IMR-90 (cell line): ENCODE results near the gene CLDN7. TPM values are rescaled to one million over a fixed set of nuclear protein-coding genes. Genes with fewer than 3 reads are reported as not detected.

Experiments used
- ATAC-seq: fragments of 200-7000 bp; cut with Tn5 transposase; 2 replicates; pipeline ENCODE4 v1.9.1; 2020; ENCODE audit warnings: low read depth, mild to moderate bottlenecking, moderate library complexity
- BruUV-seq: library from RNA; stranded (reverse); fragments of 400-500 nt; replicated peaks from 2 replicates; lab custom pipeline; 2021; lab: Mats Ljungman, UMichigan
- CTCF ChIA-PET: fragments of 300-600 bp; formaldehyde crosslinking; extraction: SDS; loops from one replicate; lab custom pipeline; 2021; ENCODE audit warnings: antibody characterized with exemption; lab: Yijun Ruan, JAX
- POLR2A ChIA-PET: fragments of 300-600 bp; sonication (Branson Sonifier 250); formaldehyde crosslinking; loops from one replicate; lab custom pipeline; 2022; ENCODE audit warnings: antibody characterized with exemption; ENCODE audit not compliant: unreplicated experiment; lab: Charles Lee
- DNase-seq: peaks from one replicate; pipeline ENCODE4 v3.0.0; 2013
- H2AFZ ChIP-seq: replicated peaks from 2 replicates; pipeline ENCODE3; 2013; ENCODE audit warnings: low read length, mild to moderate bottlenecking; ENCODE audit not compliant: poor library complexity
- H2AK5ac ChIP-seq: 2 replicates; pipeline ENCODE4 v1.6.1; 2013; ENCODE audit warnings: low read depth, low read length, inconsistent platforms
- H2AK9ac ChIP-seq: replicated peaks from 2 replicates; pipeline ENCODE3; 2013; ENCODE audit warnings: mild to moderate bottlenecking, low read depth, low read length, moderate library complexity; ENCODE audit not compliant: poor library complexity
- H2BK120ac ChIP-seq: 2 replicates; pipeline ENCODE4 v1.6.1; 2013; ENCODE audit warnings: low read depth, low read length, inconsistent platforms
- H2BK15ac ChIP-seq: 3 replicates; pipeline ENCODE4 v1.6.1; 2013; ENCODE audit warnings: low read depth, low read length, inconsistent platforms
- H2BK20ac ChIP-seq: 2 replicates; pipeline ENCODE4 v1.6.1; 2013; ENCODE audit warnings: low read depth, mild to moderate bottlenecking, inconsistent platforms, low read length, moderate library complexity
- H2BK5ac ChIP-seq: 2 replicates; pipeline ENCODE4 v1.6.1; 2013; ENCODE audit warnings: mild to moderate bottlenecking, low read depth, low read length, inconsistent platforms; ENCODE audit not compliant: poor library complexity, severe bottlenecking
- H3K14ac ChIP-seq: replicated peaks from 2 replicates; pipeline ENCODE4 v1.6.1; 2013; ENCODE audit warnings: low read depth, low read length, inconsistent platforms
- H3K18ac ChIP-seq: 2 replicates; pipeline ENCODE4 v1.6.1; 2013; ENCODE audit warnings: low read depth, low read length, control low read depth
- H3K23ac ChIP-seq: 2 replicates; pipeline ENCODE4 v1.6.1; 2013; ENCODE audit warnings: low read depth, low read length, inconsistent platforms
- H3K27ac ChIP-seq: 2 replicates; pipeline ENCODE4 v1.5.1; 2013; ENCODE audit warnings: mild to moderate bottlenecking, control low read depth, low read length; ENCODE audit not compliant: insufficient read depth
- H3K27me3 ChIP-seq: 2 replicates; pipeline ENCODE4 v1.6.1; 2013; ENCODE audit warnings: low read length; ENCODE audit not compliant: control insufficient read depth, insufficient read depth
- H3K36me3 ChIP-seq: 2 replicates; pipeline ENCODE4 v1.6.1; 2013; ENCODE audit warnings: low read length, mixed read lengths; ENCODE audit not compliant: control insufficient read depth, insufficient read depth
- H3K4ac ChIP-seq: 2 replicates; pipeline ENCODE4 v1.6.1; 2013; ENCODE audit warnings: low read depth, low read length, inconsistent platforms
- H3K4me1 ChIP-seq: 2 replicates; pipeline ENCODE4 v1.6.1; 2013; ENCODE audit warnings: low read length, mixed read lengths; ENCODE audit not compliant: control insufficient read depth, insufficient read depth
- H3K4me2 ChIP-seq: 2 replicates; pipeline ENCODE4 v1.6.1; 2013; ENCODE audit warnings: low read depth, mild to moderate bottlenecking, control low read depth, low read length, moderate library complexity
- H3K4me3 ChIP-seq: 2 replicates; pipeline ENCODE4 v1.5.1; 2013; ENCODE audit warnings: low read depth, mild to moderate bottlenecking, control low read depth, low read length, moderate library complexity; ENCODE audit not compliant: insufficient read depth
- H3K56ac ChIP-seq: 2 replicates; pipeline ENCODE4 v1.6.1; 2013; ENCODE audit warnings: low read length, inconsistent platforms; ENCODE audit not compliant: insufficient read depth; ENCODE audit errors: extremely low read depth
- H3K79me1 ChIP-seq, 2 experiments: 2 replicates each; pipeline ENCODE4 v1.6.1; 2013; ENCODE audit warnings: low read length in 2 of 2, inconsistent platforms in 1 of 2, low read depth in 1 of 2
- H3K9ac ChIP-seq: 2 replicates; pipeline ENCODE4 v1.6.1; 2013; ENCODE audit warnings: low read depth, low read length, control low read depth
- H3K9me1 ChIP-seq: 2 replicates; pipeline ENCODE4 v1.6.1; 2013; ENCODE audit warnings: low read length, inconsistent platforms; ENCODE audit not compliant: insufficient read depth
- H3K9me3 ChIP-seq: 2 replicates; pipeline ENCODE4 v1.6.1; 2013; ENCODE audit warnings: low read length; ENCODE audit not compliant: control insufficient read depth, insufficient read depth
- H4K20me1 ChIP-seq: 2 replicates; pipeline ENCODE4 v1.6.1; 2013; ENCODE audit warnings: low read length, inconsistent platforms; ENCODE audit not compliant: insufficient read depth
- H4K5ac ChIP-seq: 2 replicates; pipeline ENCODE4 v1.6.1; 2013; ENCODE audit warnings: mild to moderate bottlenecking, low read depth, low read length, control low read depth
- H4K8ac ChIP-seq, 2 experiments: 2 replicates each; pipeline ENCODE4 v1.6.1; 2013; ENCODE audit warnings: low read depth in 2 of 2, low read length in 2 of 2, control low read depth in 1 of 2, inconsistent platforms in 1 of 2
- H4K91ac ChIP-seq: 2 replicates; pipeline ENCODE4 v1.6.1; 2013; ENCODE audit warnings: low read depth, low read length, inconsistent platforms; ENCODE audit not compliant: insufficient read depth
- BHLHE40 ChIP-seq: fragments of 150-350 bp; IDR thresholded peaks from 2 replicates; pipeline ENCODE4 v1.6.1; 2016; ENCODE audit warnings: mild to moderate bottlenecking, low read depth, low read length
- CEBPB ChIP-seq: IDR thresholded peaks from 2 replicates; pipeline ENCODE4 v1.6.1; 2012; ENCODE audit warnings: low read depth, low read length, improper control_type of control experiment
- CHD1 ChIP-seq: IDR thresholded peaks from 2 replicates; pipeline ENCODE4 v1.6.1; 2012; ENCODE audit warnings: low read depth, low read length, improper control_type of control experiment
- MAFK ChIP-seq: IDR thresholded peaks from 2 replicates; pipeline ENCODE4 v1.6.1; 2012; ENCODE audit warnings: low read depth, low read length, improper control_type of control experiment
- MAZ ChIP-seq: IDR thresholded peaks from 2 replicates; pipeline ENCODE4 v1.6.1; 2012; ENCODE audit warnings: low read depth, mild to moderate bottlenecking, low read length, improper control_type of control experiment, moderate library complexity, borderline replicate concordance
- MXI1 ChIP-seq: IDR thresholded peaks from 2 replicates; pipeline ENCODE4 v1.6.1; 2012; ENCODE audit warnings: low read depth, mild to moderate bottlenecking, low read length, moderate library complexity, borderline replicate concordance
- NFE2L2 ChIP-seq: fragments of 150-350 bp; IDR thresholded peaks from 2 replicates; pipeline ENCODE4 v1.6.1; 2016; ENCODE audit warnings: low read depth, mild to moderate bottlenecking, low read length
- POLR2A ChIP-seq: IDR thresholded peaks from 2 replicates; pipeline ENCODE4 v1.6.1; 2012; ENCODE audit warnings: mild to moderate bottlenecking, low read depth, low read length
- RAD21 ChIP-seq: IDR thresholded peaks from 2 replicates; pipeline ENCODE4 v1.6.1; 2012; ENCODE audit warnings: low read length, improper control_type of control experiment
- RCOR1 ChIP-seq: IDR thresholded peaks from 2 replicates; pipeline ENCODE4 v1.6.1; 2012; ENCODE audit warnings: mild to moderate bottlenecking, low read length, improper control_type of control experiment; ENCODE audit not compliant: insufficient replicate concordance
- RFX5 ChIP-seq: IDR thresholded peaks from 2 replicates; pipeline ENCODE4 v1.8.0; 2012; ENCODE audit warnings: low read depth, mild to moderate bottlenecking, low read length, moderate library complexity
- SMC3 ChIP-seq: fragments of 150-350 bp; IDR thresholded peaks from 2 replicates; pipeline ENCODE4 v1.6.1; 2016; ENCODE audit warnings: low read depth, mild to moderate bottlenecking, antibody characterized with exemption, low read length, moderate library complexity
- WGBS, 2 experiments: methylation state at CpG; one replicate each; pipeline versions ENCODE4 v1.1.5 to v1.1.7; 2013; ENCODE audit warnings: missing lambda C conversion rate in 2 of 2; ENCODE audit not compliant: insufficient read length in 1 of 2; ENCODE audit errors: extremely low coverage in 2 of 2; 5-methylcytosine and 5-hydroxymethylcytosine counted together
- dilution Hi-C: fragments of 300-500 bp; cut with HindIII; formaldehyde crosslinking; loops from one replicate; pipeline ENCODE4 v1.14.3; 2018; ENCODE audit warnings: low sequenced_read_pairs; ENCODE audit not compliant: unreplicated experiment
- in situ Hi-C: fragments of 300-500 bp; cut with MboI; formaldehyde crosslinking; loops from 3 replicates; pipeline ENCODE4 v1.14.3; 2019; ENCODE audit warnings: low sequenced_read_pairs, inconsistent platforms, mixed read lengths
- intact Hi-C: fragments of 100-400 bp; cut with micrococcal nuclease; formaldehyde crosslinking; loops from 2 replicates; pipeline ENCODE4 v1.10.0; 2022
- polyA plus RNA-seq, 3 experiments: library from polyadenylated mRNA; depleted of rRNA; stranded (reverse); fragments of >200 nt; gene quantifications; 2 replicates each; pipeline ENCODE4 v1.2.3, GENCODE V29; 2012; ENCODE audit warnings: low replicate concordance in 1 of 3
- total RNA-seq: library from RNA; depleted of rRNA; stranded (reverse); fragments of >200 nt; gene quantifications from 2 replicates; pipeline ENCODE4 v1.2.3, GENCODE V29; 2012
- TF ChIP-seq, protein P1 (sequence below): fragments of 150-350 bp; IDR thresholded peaks from 2 replicates; pipeline ENCODE4 v1.6.1; 2017; ENCODE audit warnings: mild to moderate bottlenecking, antibody characterized with exemption, low read length, low read depth

CLDN7 gene
- total and polyA plus RNA-seq, 2 of the 4 experiments (the other 2 are of a cell fraction) = 1.4 TPM

DNA sequence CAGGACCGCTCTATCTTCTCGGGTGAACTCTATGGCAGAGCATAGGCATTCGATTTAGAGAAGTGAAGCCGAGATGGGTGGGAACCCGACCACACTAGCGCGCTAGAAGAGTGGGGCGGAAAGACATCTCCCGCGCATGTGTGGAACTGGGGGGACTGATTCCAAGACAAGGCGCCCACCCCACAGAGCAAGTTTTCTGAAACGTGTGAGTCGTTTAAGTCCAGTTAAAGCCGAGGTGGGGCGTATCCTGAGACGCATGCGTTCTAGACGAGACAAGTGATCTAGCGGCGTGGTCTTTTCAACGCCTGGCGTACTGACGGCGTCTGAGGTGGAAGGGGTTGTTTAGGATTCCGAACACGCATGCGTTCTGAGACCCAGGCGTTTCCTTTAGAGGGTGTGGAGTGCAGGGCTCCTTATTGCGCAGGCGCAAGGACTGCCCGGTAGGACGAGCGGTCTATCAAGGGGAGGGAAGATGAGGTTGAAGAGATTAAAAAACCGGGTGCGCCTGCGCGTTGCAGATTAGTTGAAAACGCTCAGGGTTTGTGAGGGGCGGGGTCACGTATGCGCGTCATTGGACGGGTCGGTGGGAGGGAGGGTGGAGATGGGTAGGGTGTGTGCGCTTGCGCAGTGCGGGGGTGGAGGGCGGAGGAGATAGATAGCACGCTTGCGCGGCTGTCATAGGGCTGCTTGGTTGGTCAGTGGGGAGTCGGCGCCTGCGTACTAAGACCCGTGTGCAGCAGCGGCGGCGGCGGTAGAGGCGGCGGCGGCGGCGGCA, 44.8 kb upstream of the CLDN7 start, which contains the start of gene EIF5A:
Gene EIF5A, plus strand, starts transcription at position 718 of the 775 bp plus-strand sequence. CDS start 2,008 bp downstream, outside the sequence.
- 0% methylated on average over 25 of the region's 64 CpGs; no CpG with 5 or more reads in 1 of the 2 experiments for WGBS, 2 experiments
- H3K36me3 ChIP-seq = peaks cover 16% of the 10 kb centered on the region
- peak within 1 kb of the TSS; percentile 99 for H2AK9ac ChIP-seq
- peaks cover 9% of the 10 kb centered on the region; the same call in 1 of the 2 replicates for H3K9me1 ChIP-seq
- in situ Hi-C loops (loop anchor here (10.0 kb wide), 1 partner anchor 262 kb away; the partner anchor contains the start of gene SLC16A11), intact Hi-C loops (no loop called here), dilution Hi-C loops (no loop called here)
- peak within 1 kb of the TSS; percentile 93 for H2AFZ ChIP-seq
- peak within 1 kb of the TSS; percentile 45 to 91 for H4K8ac ChIP-seq
- peak within 1 kb of the TSS; percentile 87; the same call in 1 of the 2 replicates for H2AK5ac ChIP-seq
- H3K4me3 ChIP-seq = peak within 1 kb of the TSS; percentile 68
- no peak within 1 kb of the TSS for H2BK20ac ChIP-seq
- peak within 1 kb of the TSS; percentile 74 for H3K27ac ChIP-seq
- peak within 1 kb of the TSS; percentile 98 for H3K4me2 ChIP-seq
- H3K56ac ChIP-seq = peak within 1 kb of the TSS; percentile 76
- H3K27me3 ChIP-seq = no peaks in the 10 kb centered on the region; the same call in 1 of the 2 replicates
- peak within 1 kb of the TSS; percentile 57 for H3K14ac ChIP-seq
- H4K5ac ChIP-seq = peak within 1 kb of the TSS; percentile 22
- CTCF ChIA-PET = no interaction called here
- peak within 1 kb of the TSS; percentile 78; the same call in 1 of the 2 replicates for H3K23ac ChIP-seq
- H3K4me1 ChIP-seq = no peaks in the 10 kb centered on the region; the same call in 1 of the 2 replicates
- H3K4ac ChIP-seq = peak within 1 kb of the TSS; percentile 78
- BruUV-seq = no TSS peak
- H4K20me1 ChIP-seq = peaks cover 37% of the 10 kb centered on the region
- H3K79me1 ChIP-seq = peaks cover 7 to 35% of the 10 kb centered on the region in 2 experiments; a peak in 3 of 4 replicates
- H2BK15ac ChIP-seq = peak within 1 kb of the TSS; percentile 4; the same call in 1 of the 3 replicates
- ATAC-seq (peak; percentile 86), DNase-seq (peak; percentile 100)
- H3K9me3 ChIP-seq = no peaks in the 10 kb centered on the region
- H2BK120ac ChIP-seq = peak within 1 kb of the TSS; percentile 56; the same call in 1 of the 2 replicates
- POLR2A ChIA-PET = no interaction called here
- H3K18ac ChIP-seq = peak within 1 kb of the TSS; percentile 46
- H4K91ac ChIP-seq = peak within 1 kb of the TSS; percentile 70
- H2BK5ac ChIP-seq = peak within 1 kb of the TSS; percentile 87
- TF ChIP-seq SMC3 = no peak
- peak; percentile 62; the same call in 1 of the 2 replicates for TF ChIP-seq CHD1
- TF ChIP-seq CEBPB = peak; percentile 97
- TF ChIP-seq MAZ = peak; percentile 97
- no peak for TF ChIP-seq RCOR1
- TF ChIP-seq, protein P1, sequence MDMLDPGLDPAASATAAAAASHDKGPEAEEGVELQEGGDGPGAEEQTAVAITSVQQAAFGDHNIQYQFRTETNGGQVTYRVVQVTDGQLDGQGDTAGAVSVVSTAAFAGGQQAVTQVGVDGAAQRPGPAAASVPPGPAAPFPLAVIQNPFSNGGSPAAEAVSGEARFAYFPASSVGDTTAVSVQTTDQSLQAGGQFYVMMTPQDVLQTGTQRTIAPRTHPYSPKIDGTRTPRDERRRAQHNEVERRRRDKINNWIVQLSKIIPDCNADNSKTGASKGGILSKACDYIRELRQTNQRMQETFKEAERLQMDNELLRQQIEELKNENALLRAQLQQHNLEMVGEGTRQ = 0 out of 2 replicates have a peak, but pooled peaks have one; percentile 2
- no peak for TF ChIP-seq RAD21
- peak; percentile 92 for TF ChIP-seq MXI1
- TF ChIP-seq RFX5 = no peak
- TF ChIP-seq BHLHE40 = no peak
- TF ChIP-seq NFE2L2 = no peak
- no peak for TF ChIP-seq MAFK
- TF ChIP-seq POLR2A = peak; percentile 69; the same call in 1 of the 2 replicates
- H3K9ac ChIP-seq = peak within 1 kb of the TSS; percentile 77
